Cardiac muscle cell (in vitro differentiated cells and primary cell): Measurements from ENCODE around the gene FGG. TPM values are rescaled to one million over a fixed set of nuclear protein-coding genes. Genes with fewer than 3 reads are reported as not detected.

ENCODE experiments used
- DNase-seq, 2 donors: peaks; one replicate each; pipeline versions ENCODE4 v3.0.0 to v3.0.0-alpha.2; 2010 to 2017; ENCODE audit warnings: low read depth in 1 of 2, low spot score in 1 of 2
- H3K27ac ChIP-seq: fragments of 200-600 bp; sonication (generic); 2 replicates; pipeline ENCODE4 v1.5.1; 2016
- H3K27me3 ChIP-seq: fragments of 200-600 bp; sonication (generic); 2 replicates; pipeline ENCODE4 v1.6.0; 2016; ENCODE audit warnings: control low read depth
- H3K36me3 ChIP-seq: fragments of 200-600 bp; sonication (generic); 2 replicates; pipeline ENCODE4 v1.5.1; 2016; ENCODE audit warnings: control low read depth
- H3K4me1 ChIP-seq: fragments of 200-600 bp; sonication (generic); 2 replicates; pipeline ENCODE4 v1.8.1; 2017; ENCODE audit warnings: low read depth, mild to moderate bottlenecking, mixed run types
- H3K4me3 ChIP-seq: fragments of 200-600 bp; sonication (generic); 2 replicates; pipeline ENCODE4 v1.5.1; 2016; ENCODE audit warnings: mild to moderate bottlenecking
- H3K9me3 ChIP-seq: fragments of 200-600 bp; sonication (generic); 2 replicates; pipeline ENCODE4 v1.5.1; 2017; ENCODE audit warnings: low read depth, mild to moderate bottlenecking, control low read depth
- CTCF ChIP-seq: IDR thresholded peaks from 2 replicates; pipeline ENCODE4 v1.5.1; 2012; ENCODE audit warnings: low read depth, mild to moderate bottlenecking, low read length
- polyA plus RNA-seq: library from polyadenylated mRNA; unstranded; fragments of >200 nt; fragmentation: Nextera tagmentation; extraction: Ambion mirVana; gene quantifications from 2 replicates; pipeline ENCODE4 v1.2.1, GENCODE V29; 2016
- total RNA-seq: library from RNA; depleted of rRNA; stranded (reverse); fragments of >200 nt; gene quantifications from 2 replicates; pipeline ENCODE4 v1.2.3, GENCODE V29; 2016

Gene FGG
- total and polyA plus RNA-seq, 2 experiments from 2014 or later: 0.68 TPM; not detected in 1

- Histone ChIP-seq H3K27me3 (no peaks in the 10 kb centered on the region), H3K4me1 (no peaks in the 10 kb centered on the region), H3K27ac (no peak overlapping the region), H3K36me3 (no peaks in the 10 kb centered on the region), H3K9me3 (no peaks in the 10 kb centered on the region), H3K4me3 (no peak overlapping the region)
- DNase-seq: no peak
- no peak for TF ChIP-seq CTCF
Measured at GRCh38 chr4:154610582-154610981, 1.9 kb downstream of the FGG start.

- TF ChIP-seq CTCF: no peak
- Histone ChIP-seq H3K4me1 (no peaks in the 10 kb centered on the region), H3K27me3 (no peaks in the 10 kb centered on the region), H3K27ac (no peak overlapping the region), H3K36me3 (no peaks in the 10 kb centered on the region), H3K9me3 (no peaks in the 10 kb centered on the region), H3K4me3 (no peak overlapping the region)
- DNase-seq: no peak
Measured at GRCh38 chr4:154609532-154609931, 2.9 kb downstream of the FGG start.

GRCh38 chr4:154608361-154609252, 3.8 kb downstream of the FGG start:
- Histone ChIP-seq H3K4me3 (no peak overlapping the region), H3K36me3 (no peaks in the 10 kb centered on the region), H3K9me3 (no peaks in the 10 kb centered on the region), H3K27ac (no peak overlapping the region), H3K4me1 (no peaks in the 10 kb centered on the region), H3K27me3 (no peaks in the 10 kb centered on the region)
- no peak for DNase-seq
- TF ChIP-seq CTCF: no peak

GRCh38 chr4:154606728-154607723, 5.4 kb downstream of the FGG start:
- no peak for DNase-seq
- Histone ChIP-seq H3K36me3 (no peaks in the 10 kb centered on the region), H3K4me1 (no peaks in the 10 kb centered on the region), H3K9me3 (no peaks in the 10 kb centered on the region), H3K27ac (no peak overlapping the region), H3K4me3 (no peak overlapping the region), H3K27me3 (no peaks in the 10 kb centered on the region)
- TF ChIP-seq CTCF: no peak

DNA sequence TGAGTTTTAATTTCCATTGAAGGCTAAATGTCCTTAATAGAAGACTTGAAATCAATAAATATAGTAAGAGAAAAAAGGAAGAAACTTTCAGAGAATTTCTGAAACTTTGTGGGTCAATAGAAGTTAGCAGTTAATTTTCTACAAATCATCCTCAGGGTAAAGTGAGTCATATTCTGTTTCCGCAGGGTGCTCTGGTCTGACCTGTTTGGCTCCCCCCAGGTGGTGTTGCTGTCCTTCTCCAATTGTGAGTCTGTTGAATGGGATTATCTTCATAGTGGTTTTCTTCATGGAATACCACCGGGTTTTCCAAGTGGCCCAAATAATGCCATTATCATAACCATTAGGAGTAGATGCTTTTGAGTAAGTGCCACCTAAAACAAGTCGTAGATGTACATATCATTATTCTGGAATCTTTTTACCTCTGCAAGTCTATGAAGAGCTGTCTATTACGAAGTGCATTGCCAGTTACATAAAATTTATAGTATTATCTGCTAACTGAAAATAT, 7.7 kb downstream of the FGG start:
- Histone ChIP-seq H3K4me3 (no peak overlapping the region), H3K27me3 (no peaks in the 10 kb centered on the region), H3K36me3 (no peaks in the 10 kb centered on the region), H3K4me1 (no peaks in the 10 kb centered on the region), H3K27ac (no peak overlapping the region), H3K9me3 (no peaks in the 10 kb centered on the region)
- no peak for DNase-seq
- no peak for TF ChIP-seq CTCF
